ENCODE results near the gene ITGA3. TPM values are rescaled to one million over a fixed set of nuclear protein-coding genes. Genes with fewer than 3 reads are reported as not detected.

ITGA3 gene
- total RNA-seq, 1 experiment from 2014 or later = 392 TPM

GRCh38 chr17:50135316-50136095 is 79.6 kb downstream of the ITGA3 start:
- intact Hi-C loops (cut with micrococcal nuclease) = no loop called here
- Histone ChIP-seq H3K27ac (ENCODE audit: low read depth, low read length) (no peak overlapping the region; the same call in 1 of the 2 replicates), H2AFZ (ENCODE audit: low read depth, low read length, poor library complexity, severe bottlenecking) (no peak overlapping the region), H3K9me3 (ENCODE audit: control insufficient read depth in 1 of 2, insufficient read depth in 1 of 2, low read depth in 1 of 2, low read length in 2 of 2) (no peaks in the 10 kb centered on the region), H3K79me2 (ENCODE audit: insufficient read depth, low read length) (peaks cover 20% of the 10 kb centered on the region; the same call in 1 of the 2 replicates), H4K20me1 (ENCODE audit: insufficient read depth) (peaks cover 4% of the 10 kb centered on the region; the same call in 1 of the 2 replicates), H3K36me3 (ENCODE audit: control insufficient read depth in 1 of 2, insufficient read depth in 2 of 2, low read length in 2 of 2) (peaks cover 55 to 63% of the 10 kb centered on the region in 2 experiments), H3K9ac (ENCODE audit: low read length) (no peak overlapping the region), H3K4me3 (replicated peaks in 1 of 2; ENCODE audit: low read depth in 1 of 2, low read length in 2 of 2) (no peak overlapping the region), H3K4me1 (ENCODE audit: control insufficient read depth in 1 of 2, insufficient read depth in 2 of 2, low read length in 2 of 2) (peaks cover 12 to 31% of the 10 kb centered on the region in 2 experiments), H3K27me3 (ENCODE audit: insufficient read depth, low read length) (no peaks in the 10 kb centered on the region), H3K4me2 (ENCODE audit: low read length) (no peak overlapping the region), H3K9me2 (ENCODE audit: insufficient read depth) (no peaks in the 10 kb centered on the region)
- no peak for ATAC-seq
- ChIA-PET POLR2A (no interaction called here), RAD21 (ENCODE audit: low non-redundant PET in 1 of 2, low total read pairs in 2 of 2, uncharacterized antibody in 2 of 2, unreplicated experiment in 2 of 2) (no interaction called here), CTCF (interaction anchor here (1.4 to 1.6 kb wide), 2 partner anchors 12 to 14 kb away, joined by 3 to 5 read pairs; no protein-coding TSS in a partner anchor)
- no peak for DNase-seq (ENCODE audit: low read depth, low spot score)
- BruUV-seq (replicated peaks) = no TSS peak
- TF ChIP-seq SP1 (IDR thresholded peaks at IDR 0.05; ENCODE audit: low read depth) = no peak
- no peak for TF ChIP-seq POLR2AphosphoS5 (IDR thresholded peaks at IDR 0.05; ENCODE audit: low read depth, low read length)
- TF ChIP-seq, protein P1, sequence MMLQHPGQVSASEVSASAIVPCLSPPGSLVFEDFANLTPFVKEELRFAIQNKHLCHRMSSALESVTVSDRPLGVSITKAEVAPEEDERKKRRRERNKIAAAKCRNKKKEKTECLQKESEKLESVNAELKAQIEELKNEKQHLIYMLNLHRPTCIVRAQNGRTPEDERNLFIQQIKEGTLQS (IDR thresholded peaks at IDR 0.05) = no peak
- TF ChIP-seq RAD21 (IDR thresholded peaks at IDR 0.05; ENCODE audit: low read depth) = no peak
- TF ChIP-seq SIN3A (IDR thresholded peaks at IDR 0.05; ENCODE audit: low read depth) = no peak
- no peak for TF ChIP-seq TCF7L2 (IDR thresholded peaks at IDR 0.05; ENCODE audit: borderline replicate concordance, extremely low read depth, insufficient read depth, insufficient read length)
- TF ChIP-seq, protein P2, sequence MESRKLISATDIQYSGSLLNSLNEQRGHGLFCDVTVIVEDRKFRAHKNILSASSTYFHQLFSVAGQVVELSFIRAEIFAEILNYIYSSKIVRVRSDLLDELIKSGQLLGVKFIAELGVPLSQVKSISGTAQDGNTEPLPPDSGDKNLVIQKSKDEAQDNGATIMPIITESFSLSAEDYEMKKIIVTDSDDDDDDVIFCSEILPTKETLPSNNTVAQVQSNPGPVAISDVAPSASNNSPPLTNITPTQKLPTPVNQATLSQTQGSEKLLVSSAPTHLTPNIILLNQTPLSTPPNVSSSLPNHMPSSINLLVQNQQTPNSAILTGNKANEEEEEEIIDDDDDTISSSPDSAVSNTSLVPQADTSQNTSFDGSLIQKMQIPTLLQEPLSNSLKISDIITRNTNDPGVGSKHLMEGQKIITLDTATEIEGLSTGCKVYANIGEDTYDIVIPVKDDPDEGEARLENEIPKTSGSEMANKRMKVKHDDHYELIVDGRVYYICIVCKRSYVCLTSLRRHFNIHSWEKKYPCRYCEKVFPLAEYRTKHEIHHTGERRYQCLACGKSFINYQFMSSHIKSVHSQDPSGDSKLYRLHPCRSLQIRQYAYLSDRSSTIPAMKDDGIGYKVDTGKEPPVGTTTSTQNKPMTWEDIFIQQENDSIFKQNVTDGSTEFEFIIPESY (IDR thresholded peaks at IDR 0.05; ENCODE audit: extremely low read depth, insufficient replicate concordance, low read length) = no peak
- TF ChIP-seq CBX3 (IDR thresholded peaks at IDR 0.05; ENCODE audit: low read depth) = no peak
- TF ChIP-seq REST (IDR thresholded peaks at IDR 0.05; ENCODE audit: low read depth) = no peak
- no peak for TF ChIP-seq JUND (IDR thresholded peaks at IDR 0.05)
- TF ChIP-seq EZH2phosphoT487 (IDR thresholded peaks at IDR 0.05; ENCODE audit: borderline replicate concordance) = no peak
- TF ChIP-seq SRF (IDR thresholded peaks at IDR 0.05; ENCODE audit: low read depth) = no peak
- TF ChIP-seq, protein P3, sequence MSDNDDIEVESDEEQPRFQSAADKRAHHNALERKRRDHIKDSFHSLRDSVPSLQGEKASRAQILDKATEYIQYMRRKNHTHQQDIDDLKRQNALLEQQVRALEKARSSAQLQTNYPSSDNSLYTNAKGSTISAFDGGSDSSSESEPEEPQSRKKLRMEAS (IDR thresholded peaks at IDR 0.05) = no peak
- no peak for TF ChIP-seq EZH2 (IDR thresholded peaks at IDR 0.05)
- TF ChIP-seq, protein P4, sequence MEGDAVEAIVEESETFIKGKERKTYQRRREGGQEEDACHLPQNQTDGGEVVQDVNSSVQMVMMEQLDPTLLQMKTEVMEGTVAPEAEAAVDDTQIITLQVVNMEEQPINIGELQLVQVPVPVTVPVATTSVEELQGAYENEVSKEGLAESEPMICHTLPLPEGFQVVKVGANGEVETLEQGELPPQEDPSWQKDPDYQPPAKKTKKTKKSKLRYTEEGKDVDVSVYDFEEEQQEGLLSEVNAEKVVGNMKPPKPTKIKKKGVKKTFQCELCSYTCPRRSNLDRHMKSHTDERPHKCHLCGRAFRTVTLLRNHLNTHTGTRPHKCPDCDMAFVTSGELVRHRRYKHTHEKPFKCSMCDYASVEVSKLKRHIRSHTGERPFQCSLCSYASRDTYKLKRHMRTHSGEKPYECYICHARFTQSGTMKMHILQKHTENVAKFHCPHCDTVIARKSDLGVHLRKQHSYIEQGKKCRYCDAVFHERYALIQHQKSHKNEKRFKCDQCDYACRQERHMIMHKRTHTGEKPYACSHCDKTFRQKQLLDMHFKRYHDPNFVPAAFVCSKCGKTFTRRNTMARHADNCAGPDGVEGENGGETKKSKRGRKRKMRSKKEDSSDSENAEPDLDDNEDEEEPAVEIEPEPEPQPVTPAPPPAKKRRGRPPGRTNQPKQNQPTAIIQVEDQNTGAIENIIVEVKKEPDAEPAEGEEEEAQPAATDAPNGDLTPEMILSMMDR (IDR thresholded peaks at IDR 0.05 in 2 of 3, conservative IDR thresholded peaks at IDR 0.05 in 1 of 3; ENCODE audit: borderline replicate concordance in 1 of 3, insufficient read depth in 1 of 3, low read depth in 2 of 3, low read length in 2 of 3) = no peak
- TF ChIP-seq FOSL1 (IDR thresholded peaks at IDR 0.05; ENCODE audit: low read depth) = no peak
- TF ChIP-seq ELF1 (IDR thresholded peaks at IDR 0.05; ENCODE audit: borderline replicate concordance, low read depth) = no peak
- no peak for TF ChIP-seq EGR1 (IDR thresholded peaks at IDR 0.05; ENCODE audit: low read depth)
- TF ChIP-seq ZFX (IDR thresholded peaks at IDR 0.05) = no peak
